Thyroid gland (tissue), 4 donors: ENCODE results near the gene THRB.

Source experiments
- CTCF ChIP-seq, 6 experiments: fragments of 200-600 bp in 3 of 6; fragments of 450-650 bp in 3 of 6; sonication (generic) in 3 of 6; IDR thresholded peaks; one replicate each; pipeline ENCODE4 v1.5.1; 2016 to 2019; ENCODE audit warnings: antibody characterized with exemption in 6 of 6, mild to moderate bottlenecking in 2 of 6, inconsistent platforms in 1 of 6, moderate library complexity in 1 of 6
- POLR2A ChIP-seq, 2 donors: fragments of 450-650 bp; IDR thresholded peaks; one replicate each; pipeline ENCODE4 v1.6.1; 2017; ENCODE audit warnings: antibody characterized with exemption in 2 of 2, mild to moderate bottlenecking in 2 of 2, moderate library complexity in 1 of 2

DNA sequence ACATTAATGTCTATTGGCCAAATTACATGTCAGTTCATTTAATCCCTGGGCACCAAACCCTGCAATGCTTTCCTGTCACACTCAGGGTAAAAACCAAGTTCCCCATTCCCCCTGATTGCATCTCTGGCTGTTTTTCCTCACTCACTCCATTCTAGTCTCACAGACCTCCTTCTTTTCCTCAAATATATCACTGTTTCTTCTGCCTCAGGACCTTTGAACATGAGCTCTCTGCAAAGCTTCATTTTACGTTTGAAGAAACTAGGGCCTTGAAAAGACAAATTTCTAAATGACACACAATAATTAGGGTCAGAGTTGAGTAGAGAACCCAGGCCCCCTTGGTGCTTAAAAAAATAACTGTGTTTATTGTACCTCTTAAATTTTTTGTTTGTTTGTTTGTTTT, 230.6 kb downstream of the THRB start:
- TF ChIP-seq CTCF (IDR thresholded peaks at IDR 0.05) (no peak), POLR2A (IDR thresholded peaks at IDR 0.05) (no peak)
